Thoracic aorta (tissue), 2 donors: ENCODE data around the gene HBG2. TPM values are rescaled to one million over a fixed set of nuclear protein-coding genes. Genes with fewer than 3 reads are reported as not detected.

ENCODE experiments used
- ATAC-seq: fragments of 150-250 bp; one replicate; pipeline ENCODE4 v1.8.0; 2017; ENCODE audit warnings: low read depth; ENCODE audit not compliant: insufficient number of reproducible peaks, low FRiP score
- DNase-seq: peaks from one replicate; pipeline ENCODE4 v3.0.0-alpha.2; 2020; ENCODE audit warnings: low spot score
- H3K27ac ChIP-seq, 2 donors: fragments of 200-600 bp; sonication (generic); 1 replicate in 1 of 2; 2 replicates in 1 of 2; pipeline ENCODE4 v1.5.1; 2016; ENCODE audit warnings: mild to moderate bottlenecking in 2 of 2, moderate library complexity in 2 of 2
- H3K27me3 ChIP-seq: fragments of 200-600 bp; sonication (generic); replicated peaks from 2 replicates; pipeline ENCODE4 v1.6.0; 2016; ENCODE audit warnings: mild to moderate bottlenecking; ENCODE audit not compliant: insufficient read depth
- H3K36me3 ChIP-seq: fragments of 200-600 bp; sonication (generic); one replicate; pipeline ENCODE4 v1.5.1; 2016
- H3K4me1 ChIP-seq, 2 donors: fragments of 200-600 bp; sonication (generic); 1 replicate in 1 of 2; 2 replicates in 1 of 2; pipeline versions ENCODE4 v1.5.1 to v1.6.0; 2016; ENCODE audit warnings: low read depth in 2 of 2, mild to moderate bottlenecking in 1 of 2; ENCODE audit not compliant: control insufficient read depth in 1 of 2
- H3K4me3 ChIP-seq: fragments of 200-600 bp; sonication (generic); 2 replicates; pipeline ENCODE4 v1.5.1; 2016; ENCODE audit warnings: mild to moderate bottlenecking
- H3K9me3 ChIP-seq: fragments of 200-600 bp; sonication (generic); 2 replicates; pipeline ENCODE4 v1.5.1; 2016
- CTCF ChIP-seq: fragments of 200-600 bp; sonication (generic); IDR thresholded peaks from one replicate; pipeline ENCODE4 v1.5.1; 2019; ENCODE audit warnings: antibody characterized with exemption
- total RNA-seq, 2 donors: library from RNA; depleted of rRNA; stranded (reverse); fragments of >200 nt; gene quantifications; one replicate each; pipeline versions ENCODE4 v1.1.0 to v1.2.3, GENCODE V29; 2016

Gene HBG2
- total RNA-seq, 2 donors from 2014 or later: not detected

GRCh38 chr11:5229356-5229755, 25.2 kb downstream of the HBG2 start:
- no peak for ATAC-seq
- no peak for TF ChIP-seq CTCF
- Histone ChIP-seq H3K9me3 (no peaks in the 10 kb centered on the region), H3K4me3 (no peak overlapping the region), H3K27me3 (no peaks in the 10 kb centered on the region), H3K27ac (no peak overlapping the region), H3K4me1 (no peaks in the 10 kb centered on the region), H3K36me3 (no peaks in the 10 kb centered on the region)
- no peak for DNase-seq

GRCh38 chr11:5228124-5228523, 26.5 kb downstream of the HBG2 start:
- DNase-seq (no peak), ATAC-seq (no peak)
- TF ChIP-seq CTCF: no peak
- Histone ChIP-seq H3K27ac (no peak overlapping the region), H3K4me3 (no peak overlapping the region), H3K4me1 (no peaks in the 10 kb centered on the region), H3K36me3 (no peaks in the 10 kb centered on the region), H3K9me3 (no peaks in the 10 kb centered on the region), H3K27me3 (no peaks in the 10 kb centered on the region)

GRCh38 chr11:5227681-5228080, 26.9 kb downstream of the HBG2 start:
- no peak for TF ChIP-seq CTCF
- no peaks in the 10 kb centered on the region for H3K27me3 ChIP-seq
- no peak for ATAC-seq
- H3K4me3 ChIP-seq: no peak overlapping the region
- no peak overlapping the region for H3K27ac ChIP-seq
- no peak for DNase-seq
- no peaks in the 10 kb centered on the region for H3K4me1 ChIP-seq
- no peaks in the 10 kb centered on the region for H3K9me3 ChIP-seq
- no peaks in the 10 kb centered on the region for H3K36me3 ChIP-seq

GRCh38 chr11:5226732-5227310, 27.8 kb downstream of the HBG2 start, which contains the start of gene HBB:
Gene HBB, minus strand, starts transcription at chr11:5227071. Its CDS starts 50 bp downstream, at chr11:5227021.
- ATAC-seq (no peak), DNase-seq (no peak)
- Histone ChIP-seq H3K27ac (no peak within 1 kb of the TSS), H3K36me3 (no peaks in the 10 kb centered on the region), H3K4me3 (no peak within 1 kb of the TSS), H3K9me3 (no peaks in the 10 kb centered on the region), H3K27me3 (no peaks in the 10 kb centered on the region), H3K4me1 (no peaks in the 10 kb centered on the region)
- TF ChIP-seq CTCF: no peak

GRCh38 chr11:5225480-5225871, 29.1 kb downstream of the HBG2 start:
- no peak for TF ChIP-seq CTCF
- DNase-seq (no peak), ATAC-seq (no peak)
- Histone ChIP-seq H3K4me1 (no peaks in the 10 kb centered on the region), H3K9me3 (no peaks in the 10 kb centered on the region), H3K27me3 (no peaks in the 10 kb centered on the region), H3K4me3 (no peak overlapping the region), H3K27ac (no peak overlapping the region), H3K36me3 (no peaks in the 10 kb centered on the region)
